Left cardiac atrium (tissue), 4 donors: Measurements from ENCODE around the gene TSBP1. TPM values are rescaled to one million over a fixed set of nuclear protein-coding genes. Genes with fewer than 3 reads are reported as not detected.

Experiments
- ATAC-seq, 2 donors: fragments of 200-7000 bp; cut with Tn5 transposase; one replicate each; pipeline ENCODE4 v1.9.1; 2020; ENCODE audit warnings: mild to moderate bottlenecking in 2 of 2, moderate library complexity in 2 of 2
- DNase-seq: peaks from one replicate; pipeline ENCODE4 v3.0.0-alpha.2; 2020
- intact Hi-C, 2 donors: fragments of 100-400 bp; cut with DNase I; formaldehyde crosslinking; loops; one replicate each; pipeline versions ENCODE4 v1.14.1 to v1.15.1; 2022 to 2023
- long read RNA-seq: library from polyadenylated mRNA; unstranded; transcript quantifications from one replicate; pipeline ENCODE4 v2.0.0, GENCODE V29; 2021
- total RNA-seq, 2 donors: library from RNA; stranded (reverse); fragmentation: NEBNext Ultra II Directional; extraction: Animal tissue kit (Norgen Biotek cat#: 25700); gene quantifications; one replicate each; pipeline ENCODE4 v1.2.1, GENCODE V29; 2021
- donor health status: DM: no; HTN: yes; CAD: no.
- donor health status: DM: no; HTN: yes; CAD: no; lungs with severe emphysema.
- donor health status: DM: yes; HTN: yes; CAD: no.
- donor health status: Dilated cardiomyopathy.

The TSBP1 gene, protein sequence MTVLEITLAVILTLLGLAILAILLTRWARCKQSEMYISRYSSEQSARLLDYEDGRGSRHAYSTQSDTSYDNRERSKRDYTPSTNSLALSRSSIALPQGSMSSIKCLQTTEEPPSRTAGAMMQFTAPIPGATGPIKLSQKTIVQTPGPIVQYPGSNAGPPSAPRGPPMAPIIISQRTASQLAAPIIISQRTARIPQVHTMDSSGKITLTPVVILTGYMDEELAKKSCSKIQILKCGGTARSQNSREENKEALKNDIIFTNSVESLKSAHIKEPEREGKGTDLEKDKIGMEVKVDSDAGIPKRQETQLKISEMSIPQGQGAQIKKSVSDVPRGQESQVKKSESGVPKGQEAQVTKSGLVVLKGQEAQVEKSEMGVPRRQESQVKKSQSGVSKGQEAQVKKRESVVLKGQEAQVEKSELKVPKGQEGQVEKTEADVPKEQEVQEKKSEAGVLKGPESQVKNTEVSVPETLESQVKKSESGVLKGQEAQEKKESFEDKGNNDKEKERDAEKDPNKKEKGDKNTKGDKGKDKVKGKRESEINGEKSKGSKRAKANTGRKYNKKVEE
- total RNA-seq: not detected
- long read RNA-seq: 0 reads

- intact Hi-C loops: no loop called here
These were observed at the start of gene TSBP1 for GRCh38 chr6:32371803-32372202. TSS of gene TSBP1 (minus strand) at chr6:32371903. CDS start at chr6:32371706, 197 bp downstream.

DNA sequence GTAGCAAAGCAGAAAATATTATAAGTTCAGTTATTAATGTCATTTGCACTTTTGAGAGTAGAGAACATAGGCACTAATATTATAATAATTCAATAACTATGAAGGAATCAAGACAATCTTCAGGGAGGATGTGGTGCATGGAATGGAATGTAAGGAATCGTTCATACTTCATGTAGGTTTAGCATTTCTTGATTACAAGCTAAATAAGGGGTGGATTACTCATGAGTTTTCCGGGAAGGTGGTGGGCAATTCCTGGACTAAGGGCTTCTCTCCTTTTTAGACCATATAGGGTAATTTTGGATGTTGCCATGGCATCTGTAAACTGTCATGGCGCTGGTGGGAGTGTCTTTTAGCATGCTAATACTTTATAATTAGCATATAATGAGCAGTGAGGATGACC is 44.3 kb upstream of the TSBP1 start:
- ATAC-seq: no peak
- intact Hi-C loops: loop anchor here in 1 of 2 donors (5.0 kb wide), 2 partner anchors 286 to 381 kb away; no protein-coding TSS in a partner anchor

More at GRCh38 chr6:32371803-32372202, at the start of gene TSBP1:
- ATAC-seq (no peak), DNase-seq (no peak)

GRCh38 chr6:32415521-32416019 is 43.9 kb upstream of the TSBP1 start:
- ATAC-seq: peak; percentile 85 to 86
- intact Hi-C loops: loop anchor here (2.0 to 5.0 kb wide), 3 partner anchors 285 to 382 kb away; no protein-coding TSS in a partner anchor
- DNase-seq: peak; percentile 78

More for the DNA sequence above, 44.3 kb upstream of the TSBP1 start:
- DNase-seq: no peak

GRCh38 chr6:32413427-32414047 is 41.8 kb upstream of the TSBP1 start:
- peak; percentile 75 for DNase-seq

DNA sequence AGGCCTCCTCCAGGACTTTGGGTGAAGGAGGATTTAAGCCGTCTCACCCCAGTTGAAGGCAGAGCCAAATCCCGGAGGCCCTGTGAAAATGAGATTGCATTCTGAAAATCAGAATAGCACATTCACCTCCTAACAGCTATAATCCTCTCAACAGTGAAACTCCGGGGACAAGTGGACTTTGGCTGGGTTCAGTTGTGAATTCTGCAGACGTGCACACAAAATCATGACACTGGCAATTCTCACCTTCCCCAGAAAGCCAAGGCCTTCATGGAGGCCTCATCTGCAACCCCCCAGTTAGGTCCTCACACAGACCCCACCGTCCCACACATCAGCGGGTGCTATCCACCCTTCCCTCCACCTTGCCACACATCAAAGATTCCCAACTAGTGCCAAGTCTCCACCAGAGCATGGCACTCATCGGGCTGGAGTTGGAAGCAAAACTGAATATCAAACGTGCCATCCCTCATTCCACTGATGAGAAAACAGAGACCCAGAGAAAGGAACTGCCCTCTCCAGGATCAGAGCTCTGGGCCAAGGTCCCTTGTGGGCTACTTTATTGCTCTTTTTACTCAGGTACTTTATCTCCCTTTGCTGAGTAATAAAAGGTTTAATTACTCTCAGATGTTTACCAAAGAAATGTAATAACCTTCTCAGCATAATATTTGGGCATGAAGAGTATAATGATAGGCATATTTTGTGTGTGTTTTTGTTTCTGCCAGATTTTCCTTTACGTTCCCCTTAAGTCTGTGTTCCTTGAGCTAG is 40.0 kb upstream of the TSBP1 start:
- DNase-seq (no peak), ATAC-seq (no peak)
- intact Hi-C loops: loop anchor here in 1 of 2 donors (2.0 to 5.0 kb wide), 2 partner anchors 385 to 456 kb away; no protein-coding TSS in a partner anchor

More at GRCh38 chr6:32413427-32414047, 41.8 kb upstream of the TSBP1 start:
- intact Hi-C loops: loop anchor here in 1 of 2 donors (2.0 to 5.0 kb wide), 3 partner anchors 287 to 454 kb away; no protein-coding TSS in a partner anchor
- ATAC-seq: peak; percentile 84

DNA sequence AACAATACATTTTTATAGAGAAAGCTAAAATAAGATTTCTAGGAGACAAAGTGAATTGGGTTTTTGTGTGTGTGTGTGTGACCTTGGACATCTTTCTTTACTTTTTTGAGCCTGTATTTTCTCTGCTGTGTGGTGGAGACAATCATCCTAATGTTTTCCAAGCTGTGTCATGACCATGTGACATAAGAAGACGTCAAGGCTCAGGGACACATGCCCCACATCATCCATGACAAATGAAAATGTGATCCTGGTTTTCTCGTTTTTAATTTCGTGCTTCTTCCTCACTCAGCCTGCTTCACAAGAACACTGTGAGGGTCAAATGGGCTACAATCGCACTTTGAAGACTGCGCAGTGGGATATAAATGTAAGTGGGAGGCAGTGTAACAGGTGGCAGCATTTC is 39.2 kb upstream of the TSBP1 start:
- intact Hi-C loops: loop anchor here in 1 of 2 donors (5.0 kb wide), 1 partner anchor 456 kb away; no protein-coding TSS in a partner anchor
- ATAC-seq (no peak), DNase-seq (no peak)

- DNase-seq: no peak
- no peak for ATAC-seq
- intact Hi-C loops: no loop called here
These were observed 35.2 kb upstream of the TSBP1 start, which contains the start of gene BTNL2 for GRCh38 chr6:32406857-32407256. TSS of gene BTNL2 (minus strand) at chr6:32407181. CDS start at chr6:32407123, 58 bp downstream.

GRCh38 chr6:32406197-32406596 is 34.5 kb upstream of the TSBP1 start:
- intact Hi-C loops: no loop called here
- no peak for ATAC-seq
- DNase-seq: no peak

DNA sequence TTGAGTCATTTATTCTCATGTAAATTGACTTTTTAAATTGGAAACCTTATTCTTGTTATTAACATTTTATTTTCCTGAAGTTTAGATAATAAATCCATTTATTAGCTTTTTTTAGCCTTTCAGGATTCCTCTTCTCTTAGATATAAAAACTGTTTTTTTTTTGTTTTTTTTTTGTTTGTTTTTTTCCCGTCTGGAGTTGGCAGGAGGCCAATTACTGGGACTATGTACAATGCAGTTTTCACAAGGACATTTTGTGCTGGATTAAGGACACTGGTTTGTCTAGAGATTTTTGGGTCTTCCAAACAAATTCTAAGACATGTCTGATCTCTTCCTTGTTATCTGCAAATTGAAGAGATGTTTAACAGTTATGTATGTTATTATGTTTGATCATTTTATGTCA is 34.0 kb upstream of the TSBP1 start:
- intact Hi-C loops: no loop called here
- DNase-seq: no peak
- no peak for ATAC-seq

GRCh38 chr6:32402812-32403211 is 31.1 kb upstream of the TSBP1 start:
- ATAC-seq: no peak
- no peak for DNase-seq
- intact Hi-C loops: no loop called here

- no peak for ATAC-seq
- intact Hi-C loops: no loop called here
- no peak for DNase-seq
These were observed 29.7 kb upstream of the TSBP1 start for GRCh38 chr6:32401284-32401963.

GRCh38 chr6:32397252-32397920 is 25.7 kb upstream of the TSBP1 start:
- intact Hi-C loops: loop anchor here in 1 of 2 donors (10.0 kb wide), 1 partner anchor 153 kb away; no protein-coding TSS in a partner anchor

DNA sequence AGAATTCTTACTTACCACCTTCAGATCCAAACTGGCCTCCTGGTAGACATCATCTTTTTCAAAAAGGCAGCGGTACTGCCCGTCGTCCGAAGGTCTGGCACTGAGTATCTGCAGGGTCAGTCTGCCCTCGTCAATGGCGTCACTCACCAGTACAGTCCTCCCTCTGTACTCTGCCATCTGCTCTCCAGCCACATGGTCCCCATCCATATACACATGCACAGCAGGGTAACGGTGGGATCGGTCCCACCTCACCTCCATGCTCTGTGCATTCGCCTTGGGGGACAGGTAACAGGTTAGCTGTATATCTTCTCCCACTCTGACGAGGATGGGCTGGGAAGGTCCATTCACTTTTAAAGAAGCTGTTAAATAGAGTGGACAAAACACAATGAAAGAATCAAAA is 24.3 kb upstream of the TSBP1 start:
- DNase-seq (no peak), ATAC-seq (no peak)
- intact Hi-C loops: loop anchor here in 1 of 2 donors (10.0 kb wide), 1 partner anchor 151 kb away; no protein-coding TSS in a partner anchor

More at GRCh38 chr6:32397252-32397920, 25.7 kb upstream of the TSBP1 start:
- no peak for DNase-seq
- no peak for ATAC-seq

DNA sequence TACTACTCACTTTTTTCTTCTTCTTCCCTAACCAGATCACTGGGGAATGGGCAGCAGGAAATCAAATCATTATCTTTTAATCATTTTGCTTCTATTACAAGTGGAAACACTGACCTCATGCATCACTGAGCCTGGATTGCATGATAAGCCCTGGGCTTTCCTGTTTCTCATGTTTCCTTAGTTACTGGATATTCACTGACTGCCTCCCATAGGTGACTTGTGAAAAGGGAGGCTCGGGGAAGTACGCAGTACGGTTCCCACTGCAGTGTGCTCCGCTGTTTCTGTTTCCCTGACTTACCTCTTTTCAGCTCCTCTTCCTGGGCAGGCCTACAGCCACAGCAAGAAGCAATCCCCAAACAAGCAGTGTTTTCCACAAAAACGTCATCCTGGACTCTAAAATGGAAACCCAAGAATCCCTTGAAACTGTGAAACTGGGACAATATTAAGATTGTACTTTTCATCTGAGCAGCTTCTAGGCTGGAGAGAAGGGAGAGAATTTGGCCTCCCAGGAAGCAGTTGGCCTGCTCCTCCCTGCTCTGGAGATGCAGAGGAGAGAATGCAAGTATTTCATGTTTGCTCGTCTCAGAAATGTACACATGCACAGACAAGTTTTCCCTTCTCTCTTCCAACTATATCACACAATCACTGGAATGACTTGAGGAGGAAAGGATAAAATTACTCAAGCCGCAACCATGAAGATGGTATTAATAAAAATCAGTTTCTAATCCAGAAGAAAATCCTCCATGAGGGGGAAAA is 22.1 kb upstream of the TSBP1 start:
- intact Hi-C loops: loop anchor here in 1 of 2 donors (10.0 kb wide), 1 partner anchor 149 kb away; no protein-coding TSS in a partner anchor
- peak; percentile 74 to 84 for ATAC-seq
- DNase-seq: no peak

GRCh38 chr6:32391505-32391904 is 19.8 kb upstream of the TSBP1 start:
- intact Hi-C loops: loop anchor here in 1 of 2 donors (10.0 kb wide), 1 partner anchor 147 kb away; no protein-coding TSS in a partner anchor
- no peak for ATAC-seq
- DNase-seq: no peak

DNA sequence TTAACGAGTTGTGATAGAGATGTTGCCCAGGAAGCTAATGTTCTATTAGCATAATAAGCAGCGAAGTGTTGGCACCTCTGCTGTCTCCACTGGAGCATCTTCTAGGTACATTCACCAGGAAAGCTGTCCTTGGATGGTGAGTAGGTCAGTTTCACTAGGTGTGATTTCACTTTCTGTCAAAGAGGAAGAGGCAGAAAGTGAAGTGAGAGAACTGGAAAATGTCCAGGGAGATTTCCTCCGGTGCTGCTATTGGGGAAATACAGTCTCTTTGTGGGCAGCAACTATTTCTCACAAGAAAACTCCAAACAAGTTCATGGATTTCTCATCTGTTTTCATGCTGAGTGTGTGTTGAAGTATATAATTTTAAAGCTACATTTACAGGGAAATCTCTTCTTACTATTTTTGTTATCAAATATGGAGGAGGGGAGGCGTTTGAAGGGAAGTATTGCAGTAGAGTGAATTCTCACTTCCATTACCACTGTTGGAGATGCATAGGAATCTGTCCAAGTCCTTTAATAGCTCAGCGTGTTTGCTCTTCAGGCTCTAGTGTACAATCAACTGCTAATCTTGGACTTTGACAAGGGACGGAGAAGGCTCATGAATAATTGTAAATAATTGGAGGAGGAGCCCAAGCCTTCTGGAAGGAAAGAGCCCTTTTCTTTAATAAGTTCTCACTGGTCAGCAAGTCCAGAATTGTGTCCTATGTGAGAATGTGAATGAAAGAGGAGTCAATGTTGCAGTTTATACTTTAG is 16.1 kb upstream of the TSBP1 start:
- no peak for ATAC-seq
- DNase-seq: no peak
- intact Hi-C loops: no loop called here
